Measurements from ENCODE around the gene ADAMTSL1.

Gene ADAMTSL1

GRCh38 chr9:18811171-18811570 lies 337.2 kb downstream of the ADAMTSL1 start:
- no peak for DNase-seq (ENCODE audit: low read depth)

DNA sequence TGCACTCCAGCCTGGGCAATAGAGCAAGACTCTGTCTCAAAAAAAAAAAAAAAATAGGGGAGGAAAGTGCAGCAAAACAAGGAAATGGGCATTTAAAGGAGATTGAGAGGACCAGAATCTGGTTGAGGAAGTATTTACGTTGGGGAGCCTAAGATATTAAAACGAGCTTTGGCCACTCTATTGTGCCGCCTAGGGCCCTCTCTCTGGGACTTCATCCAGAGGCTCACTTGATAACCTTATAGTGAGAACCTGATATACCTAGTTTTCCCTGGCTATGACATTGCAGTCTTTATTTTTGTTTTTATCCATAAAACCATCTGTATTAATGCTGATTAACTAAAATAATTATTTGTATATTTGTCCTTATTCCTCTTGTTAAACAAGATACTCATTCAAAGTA lies 345.5 kb downstream of the ADAMTSL1 start:
- no peak for DNase-seq (ENCODE audit: low read depth)

DNA sequence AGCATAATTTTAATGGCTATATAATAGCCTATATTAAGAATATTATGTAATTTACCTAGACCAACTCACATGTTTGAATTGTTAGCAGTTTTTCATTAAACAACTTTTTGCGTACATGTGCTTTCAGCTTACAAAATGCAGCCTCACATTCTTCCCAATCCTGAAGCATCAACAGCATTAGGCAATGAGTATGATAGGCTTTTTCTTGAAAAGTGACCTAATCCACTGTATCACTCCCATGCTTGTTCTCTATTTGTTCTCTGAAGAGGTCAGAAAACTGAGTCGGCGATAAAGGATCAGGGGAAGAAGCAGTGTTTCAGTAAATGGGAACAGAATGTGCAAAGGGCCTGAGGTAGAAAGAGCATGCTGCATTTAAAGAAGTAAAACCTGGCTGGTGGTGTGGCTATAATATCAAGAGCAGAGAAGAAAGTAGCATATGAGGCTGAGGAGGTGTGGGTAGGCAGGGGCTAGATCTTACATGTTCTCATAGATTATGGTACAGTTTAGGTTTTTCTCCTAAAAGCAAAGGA lies 346.7 kb downstream of the ADAMTSL1 start:
- DNase-seq (ENCODE audit: low read depth), result no peak

- no peak for DNase-seq (ENCODE audit: low read depth)
Measured at GRCh38 chr9:18821788-18822187, 347.8 kb downstream of the ADAMTSL1 start.

- no peak for DNase-seq (ENCODE audit: low read depth)
Measured at GRCh38 chr9:18822850-18823249, 348.9 kb downstream of the ADAMTSL1 start.

- DNase-seq (ENCODE audit: low read depth), result no peak
Measured at GRCh38 chr9:18824095-18824666, 350.2 kb downstream of the ADAMTSL1 start.

DNA sequence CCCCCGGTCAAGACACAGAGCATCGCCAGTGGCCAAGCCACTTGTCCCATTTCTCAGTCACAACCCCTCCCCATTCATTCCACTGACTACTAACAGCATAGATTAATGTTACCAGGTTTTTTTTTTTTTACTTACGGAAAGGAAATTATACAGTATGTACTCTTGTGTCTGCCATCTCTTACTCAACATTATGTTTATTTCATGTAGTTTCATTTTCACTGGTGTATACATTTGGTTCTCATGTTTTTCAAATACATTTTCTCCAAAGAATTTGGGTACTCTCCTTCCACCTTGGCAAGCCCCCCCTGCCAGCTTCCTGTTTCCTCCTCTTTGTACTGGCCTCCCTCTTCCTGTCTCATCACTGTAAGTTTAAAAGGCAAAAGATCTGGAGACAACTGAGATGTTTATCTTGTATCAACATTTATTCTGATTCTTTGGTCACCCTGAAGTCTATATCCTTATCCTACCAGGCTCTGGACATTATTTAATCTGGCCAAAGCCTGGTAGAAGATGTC lies 351.8 kb downstream of the ADAMTSL1 start:
- DNase-seq (ENCODE audit: low read depth), result no peak

- DNase-seq (ENCODE audit: low read depth), result no peak
Measured at GRCh38 chr9:18826248-18826647, 352.3 kb downstream of the ADAMTSL1 start.

DNA sequence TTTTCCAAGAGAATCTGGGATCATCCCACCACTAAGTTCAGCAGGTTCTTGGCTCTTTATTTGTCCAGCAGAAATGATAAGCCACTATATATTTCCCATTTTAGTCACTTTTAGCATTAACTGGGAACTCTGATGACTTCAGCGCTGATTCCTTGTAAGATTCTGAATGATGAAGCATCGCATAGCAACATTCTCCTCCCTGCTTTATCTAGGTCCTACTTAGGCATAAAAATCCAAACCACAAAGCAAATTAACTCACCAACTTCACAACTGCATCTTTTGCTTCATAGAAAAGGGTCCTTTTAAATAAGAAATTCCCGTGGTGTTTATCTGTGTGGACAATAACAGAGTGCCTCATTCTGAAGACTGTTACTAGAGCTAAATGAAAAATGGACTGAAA lies 355.1 kb downstream of the ADAMTSL1 start:
- no peak for DNase-seq (ENCODE audit: low read depth)

GRCh38 chr9:18829873-18830272 lies 355.9 kb downstream of the ADAMTSL1 start:
- no peak for DNase-seq (ENCODE audit: low read depth)

GRCh38 chr9:18834740-18835361 lies 360.9 kb downstream of the ADAMTSL1 start:
- DNase-seq (ENCODE audit: low read depth), result no peak

GRCh38 chr9:18837402-18837801 lies 363.4 kb downstream of the ADAMTSL1 start:
- DNase-seq (ENCODE audit: low read depth), result no peak

DNA sequence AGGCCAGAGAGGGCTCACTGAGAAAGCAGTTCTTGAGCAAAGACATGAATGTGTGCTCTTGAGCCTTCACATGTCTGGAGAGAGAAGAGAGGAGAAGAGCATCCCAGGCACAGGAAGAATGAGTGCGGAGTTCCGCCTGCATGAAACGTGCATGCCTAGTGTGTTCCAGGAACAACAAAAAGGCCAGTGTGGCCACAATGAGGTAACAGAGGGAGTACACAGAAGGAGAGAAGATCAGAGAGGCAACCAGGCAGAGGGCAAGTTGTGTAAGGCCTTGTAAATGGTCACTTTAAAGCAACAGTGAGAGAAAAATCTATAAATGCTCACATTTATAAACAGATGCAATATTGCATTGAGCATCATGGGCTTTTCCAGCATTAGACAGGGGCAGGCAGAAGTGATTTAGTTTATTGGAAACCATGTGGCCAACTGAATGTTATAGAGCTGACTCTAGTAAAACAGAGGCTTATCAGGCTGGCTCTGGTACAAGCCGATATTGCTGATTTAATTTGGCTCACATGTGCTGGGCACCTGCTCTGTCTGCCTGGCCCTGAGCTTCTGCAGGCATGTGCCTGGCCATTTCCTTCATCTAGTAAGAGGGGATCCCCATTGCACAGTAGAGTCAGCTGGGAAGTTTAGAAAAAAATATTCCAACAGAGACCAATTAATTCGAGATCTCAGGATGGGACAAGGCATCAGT lies 373.8 kb downstream of the ADAMTSL1 start:
- no peak for DNase-seq (ENCODE audit: low read depth)

DNA sequence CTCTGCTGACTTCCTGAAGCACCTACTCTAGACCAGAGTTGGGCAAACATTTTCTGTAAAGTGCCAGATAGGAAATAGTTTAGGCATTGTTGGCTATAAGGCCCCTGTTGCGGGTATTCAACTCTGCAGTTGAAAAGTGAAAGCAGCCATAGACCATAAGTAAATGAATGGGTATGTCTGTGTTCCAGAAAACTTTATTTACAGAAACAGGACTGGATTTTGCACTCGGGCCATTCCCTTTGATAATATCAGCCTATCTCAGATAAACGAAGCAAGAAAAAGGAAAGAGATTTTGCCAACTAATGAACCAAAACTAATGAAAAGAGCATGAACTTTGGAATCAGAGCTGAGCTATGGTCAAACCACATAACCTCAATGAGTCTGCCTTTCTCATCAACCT lies 374.7 kb downstream of the ADAMTSL1 start:
- DNase-seq (ENCODE audit: low read depth), result no peak

DNA sequence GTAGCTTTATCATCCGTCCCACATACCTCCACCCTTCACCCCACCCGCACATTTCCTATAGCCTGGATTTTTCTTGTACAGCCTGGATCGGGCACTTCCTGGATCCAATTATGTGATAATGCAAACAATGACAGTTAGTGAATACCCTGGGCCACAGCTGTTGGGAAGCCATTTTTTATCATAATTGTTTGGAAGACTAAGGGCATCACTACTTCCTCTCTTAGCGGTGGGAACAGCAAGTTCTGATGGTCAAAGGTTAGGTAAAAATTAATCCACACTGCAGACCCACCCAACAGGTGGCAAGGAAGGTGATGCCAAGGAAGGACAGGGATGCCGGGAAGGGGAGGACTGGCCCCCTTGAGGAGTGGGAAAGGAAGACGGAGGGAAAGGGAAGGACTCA lies 375.3 kb downstream of the ADAMTSL1 start:
- no peak for DNase-seq (ENCODE audit: low read depth)

DNA sequence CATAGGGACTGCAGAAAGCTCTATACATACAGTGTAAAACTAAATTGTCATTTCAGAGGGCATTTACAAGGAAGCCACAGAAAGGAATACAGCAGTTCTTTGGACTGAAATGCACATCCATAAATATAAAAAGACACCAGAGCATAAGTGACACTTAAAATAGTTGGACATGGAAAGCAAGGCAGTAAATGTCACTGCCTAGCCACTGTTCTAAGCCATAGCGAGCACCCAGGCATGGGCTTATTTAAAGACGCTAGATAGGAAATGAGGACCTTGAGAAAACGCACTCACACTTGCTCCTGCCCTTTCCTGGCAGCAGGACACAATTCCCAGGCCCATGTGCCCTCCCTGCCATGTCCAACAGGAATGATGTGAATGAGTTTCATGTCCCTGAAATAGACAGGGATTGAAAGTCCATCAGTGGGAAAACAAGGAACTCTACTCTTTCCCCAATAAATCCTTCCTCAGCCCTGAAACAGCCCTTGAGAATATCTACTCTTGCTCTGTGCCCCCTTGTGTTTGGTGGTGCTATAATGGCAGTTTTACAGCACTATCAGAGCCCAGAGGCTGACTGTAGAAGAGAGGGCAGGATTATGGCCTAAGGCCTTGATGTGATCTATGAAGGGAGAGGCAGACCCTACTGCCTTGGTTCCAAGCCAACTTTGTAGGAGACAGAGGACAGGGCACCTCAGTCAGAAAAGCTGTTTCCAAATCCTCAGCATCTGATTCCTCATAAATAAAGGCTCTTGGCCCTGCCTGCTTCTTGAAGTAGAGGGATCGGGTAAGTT lies 376.1 kb downstream of the ADAMTSL1 start:
- DNase-seq (ENCODE audit: low read depth), result no peak

DNA sequence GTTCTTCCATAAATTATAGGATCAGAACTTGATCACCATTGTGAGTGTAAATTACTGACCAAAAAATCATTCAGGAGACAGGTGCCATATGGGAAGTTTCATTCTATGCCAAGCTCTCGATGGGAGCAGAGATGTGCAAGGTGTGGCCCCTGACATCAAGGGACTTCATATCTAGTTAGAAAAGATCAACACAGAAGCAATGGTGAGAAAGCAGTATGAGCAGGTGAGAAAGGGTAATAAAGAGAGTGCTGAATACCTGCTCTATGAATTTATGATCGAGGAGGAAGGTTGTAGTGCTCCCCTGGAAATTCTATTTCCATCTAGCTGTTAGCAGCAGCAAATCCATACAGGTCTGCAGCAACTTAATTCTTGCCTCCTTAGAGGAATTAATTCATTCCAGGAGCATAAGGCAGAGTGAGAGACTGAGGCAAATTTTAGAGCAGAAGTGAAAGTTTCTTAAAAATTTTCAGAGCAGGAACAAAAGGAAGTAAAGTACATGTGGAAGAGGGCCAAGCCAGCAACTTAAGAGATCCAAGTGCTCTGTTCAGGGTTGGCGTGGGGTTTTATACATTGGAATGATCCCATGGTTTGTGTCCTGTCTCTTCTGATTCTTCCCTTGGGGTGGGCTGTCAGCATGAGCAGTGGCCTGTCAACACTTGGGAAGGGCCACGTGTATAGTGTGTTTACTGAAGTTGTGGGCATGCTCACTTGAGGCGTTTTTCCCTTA lies 377.3 kb downstream of the ADAMTSL1 start:
- no peak for DNase-seq (ENCODE audit: low read depth)

- no peak for DNase-seq (ENCODE audit: low read depth)
Measured at GRCh38 chr9:18855656-18856055, 381.7 kb downstream of the ADAMTSL1 start.

- no peak for DNase-seq (ENCODE audit: low read depth)
Measured at GRCh38 chr9:18857334-18857733, 383.4 kb downstream of the ADAMTSL1 start.

- no peak for DNase-seq (ENCODE audit: low read depth)
Measured at GRCh38 chr9:18857769-18858168, 383.8 kb downstream of the ADAMTSL1 start.
